GM19468 (cell line): ENCODE data around the gene GRIN2A.

Experiments
- ATAC-seq: cut with Tn5 transposase; IDR thresholded peaks from one replicate; pipeline ENCODE4 v1.9.1; 2021; ENCODE audit warnings: mild to moderate bottlenecking, moderate library complexity, moderate number of reproducible peaks; ENCODE audit not compliant: unreplicated experiment; ENCODE audit errors: extremely low read depth

The GRIN2A gene

GRCh38 chr16:10182222-10183053, at the start of gene GRIN2A:
GRIN2A (minus strand) TSS chr16:10182428; CDS start chr16:10180411, 2,017 bp downstream.
- ATAC-seq, result no peak

- no peak for ATAC-seq
These were observed 49.3 kb upstream of the GRIN2A start for GRCh38 chr16:10231563-10231962.

- ATAC-seq, result no peak
These were observed 46.6 kb upstream of the GRIN2A start for GRCh38 chr16:10228779-10229178.

DNA sequence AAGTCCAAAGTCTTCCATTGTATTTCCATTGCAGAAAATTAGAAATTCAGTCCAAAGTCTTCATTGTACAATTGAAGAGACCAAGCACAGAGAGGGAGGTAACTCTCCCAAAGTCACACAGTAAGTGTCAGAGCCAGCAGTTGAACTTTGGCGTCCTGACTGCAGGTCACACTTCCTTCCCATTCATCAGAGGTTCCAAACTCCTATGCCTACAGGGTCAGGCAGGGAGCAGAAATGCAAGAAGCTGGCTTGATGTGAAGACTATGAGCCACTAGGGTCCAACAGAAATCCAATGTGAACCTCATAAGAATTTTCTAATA, 44.7 kb upstream of the GRIN2A start:
- ATAC-seq, result no peak

DNA sequence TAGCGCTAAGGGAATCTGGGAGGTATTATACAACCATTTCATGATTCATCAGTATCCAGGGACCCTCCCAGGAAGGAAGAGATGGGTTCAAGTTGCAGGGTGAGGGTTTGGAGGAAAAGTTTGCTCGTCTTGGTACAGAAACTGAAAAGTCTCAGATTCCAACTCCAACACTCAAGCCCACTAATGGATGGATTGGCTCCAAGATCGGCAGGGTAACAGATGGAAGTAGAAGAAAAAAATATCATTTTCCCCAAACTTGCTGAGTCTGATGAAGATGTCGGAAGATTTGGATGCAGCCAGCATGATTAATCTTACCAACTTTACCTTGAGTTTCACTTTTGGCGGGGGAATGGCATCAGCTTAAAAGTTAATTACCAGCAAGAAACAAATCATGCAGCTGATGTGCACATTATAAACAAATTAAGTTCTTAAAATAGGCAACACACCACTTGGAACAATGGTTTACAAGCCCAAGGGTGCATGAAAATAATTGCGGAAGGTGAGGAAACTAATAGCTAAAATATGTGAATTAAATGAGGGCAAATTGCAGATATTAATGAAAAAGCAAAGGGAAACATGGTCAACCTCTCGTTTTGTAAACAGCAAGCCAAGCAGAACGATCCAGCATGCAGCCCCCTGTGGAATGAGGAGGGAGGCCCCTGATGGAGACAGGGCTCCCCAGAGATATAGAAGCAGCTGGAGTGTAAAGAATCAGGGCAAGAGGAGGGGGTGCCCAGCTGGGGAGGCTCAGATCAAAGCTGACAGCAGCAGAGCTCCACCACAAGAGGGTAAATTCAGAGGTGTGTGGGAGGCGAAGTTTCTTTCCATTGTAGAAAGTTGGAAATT, 44.1 kb upstream of the GRIN2A start:
- no peak for ATAC-seq

DNA sequence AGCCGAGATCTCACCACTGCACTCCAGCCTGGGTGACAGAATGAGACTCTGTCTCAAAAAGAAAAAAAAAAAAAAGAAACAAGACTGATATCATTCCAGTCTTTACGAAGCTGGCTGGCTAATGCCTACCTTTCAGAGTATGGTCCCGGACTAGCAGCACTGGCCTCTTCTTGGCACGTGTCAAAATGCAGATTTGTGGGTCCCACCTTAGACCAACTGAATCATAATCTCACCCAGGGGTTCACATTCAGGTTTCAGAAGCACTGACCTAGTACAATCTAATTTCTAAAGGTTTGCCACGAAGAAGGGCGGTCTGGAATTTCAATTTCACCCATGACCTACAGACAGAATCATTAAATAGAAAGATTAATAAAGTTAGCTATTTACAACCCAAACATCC, 43.4 kb upstream of the GRIN2A start:
- no peak for ATAC-seq

- no peak for ATAC-seq
These were observed 42.6 kb upstream of the GRIN2A start for GRCh38 chr16:10224850-10225249.

DNA sequence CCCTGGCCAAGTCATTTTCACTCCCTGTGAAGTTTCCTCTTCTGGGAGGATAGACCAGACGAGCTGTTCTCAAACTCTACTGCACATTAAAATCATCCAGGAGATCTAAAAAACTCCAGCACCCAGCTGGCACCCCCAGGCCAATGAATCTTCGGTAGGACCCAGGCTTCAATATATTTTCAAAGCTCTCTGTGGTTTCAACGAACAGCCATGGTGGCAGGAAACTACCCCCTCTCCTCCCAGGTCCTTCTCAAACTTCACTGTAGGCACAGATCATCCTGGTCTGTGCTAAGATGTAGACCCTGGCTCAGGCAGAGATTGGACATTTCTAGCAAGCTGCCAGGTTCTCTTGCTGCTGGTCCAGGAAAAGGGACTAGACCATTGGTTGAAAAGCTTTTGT, 38.7 kb upstream of the GRIN2A start:
- ATAC-seq, result no peak

DNA sequence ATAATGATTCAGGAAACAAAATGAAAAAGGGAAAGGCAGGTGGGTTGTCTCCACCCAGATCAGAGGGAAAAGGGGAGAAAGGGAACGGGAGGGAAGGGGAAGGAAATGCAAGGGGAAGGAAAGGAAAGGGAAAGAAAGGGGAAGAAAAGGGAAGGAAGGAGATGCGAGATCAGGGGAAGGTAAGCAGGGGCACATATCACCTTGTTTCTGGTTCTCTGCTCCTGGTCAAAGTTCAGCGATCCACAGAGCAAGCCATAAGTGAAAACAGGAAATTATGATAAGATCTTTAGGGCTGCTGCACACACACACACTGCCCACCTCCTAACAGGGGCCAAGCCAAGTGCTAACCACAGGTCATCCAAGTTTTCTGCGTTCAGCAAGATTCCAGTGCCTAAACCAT, 37.5 kb upstream of the GRIN2A start:
- no peak for ATAC-seq

GRCh38 chr16:10218490-10219206, 36.4 kb upstream of the GRIN2A start:
- ATAC-seq, result no peak

DNA sequence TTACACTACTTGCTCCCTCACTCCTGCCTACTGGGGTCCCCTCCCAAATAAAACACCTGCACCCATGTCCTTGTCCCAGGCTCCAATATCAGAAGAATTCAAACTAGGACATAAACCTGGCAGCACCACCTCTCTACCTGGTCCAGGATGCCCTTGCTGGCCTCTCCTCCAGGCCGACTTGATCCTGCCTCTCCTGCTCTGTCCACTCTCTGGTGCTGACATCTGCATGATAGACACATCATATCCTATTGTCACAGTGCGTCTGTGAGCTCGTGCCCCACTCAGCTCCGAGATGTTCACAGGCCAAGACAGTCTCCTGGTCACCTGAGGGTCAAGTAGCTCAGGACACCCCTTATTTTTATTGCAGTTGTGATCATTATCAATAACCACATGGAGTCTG, 31.5 kb upstream of the GRIN2A start:
- ATAC-seq, result no peak

DNA sequence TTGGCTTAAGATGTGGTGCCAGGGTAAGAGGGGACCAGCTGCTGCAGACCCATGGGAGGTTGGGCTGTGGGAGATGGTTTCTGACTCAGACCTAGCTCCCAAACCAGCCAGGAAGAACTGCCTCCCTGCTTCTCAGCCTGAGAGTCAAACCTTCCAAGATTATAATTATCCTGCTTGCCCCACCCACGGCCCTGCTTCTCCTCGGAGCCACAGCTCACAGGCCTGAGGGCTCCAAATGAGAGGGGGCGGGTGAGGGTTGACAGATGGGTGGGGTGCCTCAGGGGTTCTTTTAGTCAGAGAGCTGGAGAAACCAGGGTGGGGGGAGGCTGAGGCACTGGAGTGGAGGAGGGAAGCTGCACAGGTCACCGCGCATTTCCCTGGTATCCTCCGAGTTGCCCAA, 28.7 kb upstream of the GRIN2A start:
- ATAC-seq, result no peak

- ATAC-seq, result no peak
These were observed 24.6 kb upstream of the GRIN2A start for GRCh38 chr16:10206865-10207264.

DNA sequence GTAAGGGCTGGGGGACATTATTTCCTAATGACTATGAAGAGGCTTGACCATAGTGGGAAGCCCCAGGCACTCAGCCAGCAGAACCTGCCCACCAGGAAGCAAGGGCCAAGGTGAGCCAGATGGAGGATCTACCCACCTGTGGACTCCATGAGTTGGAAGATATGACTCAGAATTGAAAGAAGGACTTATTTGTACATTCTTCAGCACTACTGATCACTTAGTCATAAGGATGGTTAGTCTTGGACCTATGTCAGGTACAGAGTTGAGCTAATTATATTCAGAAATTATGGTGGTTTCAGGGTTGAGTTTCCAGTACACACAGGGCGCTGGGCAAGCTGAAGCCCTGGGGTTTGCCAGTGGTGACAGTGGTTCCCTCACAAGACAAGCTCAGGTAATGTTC, 24.0 kb upstream of the GRIN2A start:
- peak; percentile 32 for ATAC-seq

GRCh38 chr16:10205688-10206087, 23.5 kb upstream of the GRIN2A start:
- no peak for ATAC-seq

DNA sequence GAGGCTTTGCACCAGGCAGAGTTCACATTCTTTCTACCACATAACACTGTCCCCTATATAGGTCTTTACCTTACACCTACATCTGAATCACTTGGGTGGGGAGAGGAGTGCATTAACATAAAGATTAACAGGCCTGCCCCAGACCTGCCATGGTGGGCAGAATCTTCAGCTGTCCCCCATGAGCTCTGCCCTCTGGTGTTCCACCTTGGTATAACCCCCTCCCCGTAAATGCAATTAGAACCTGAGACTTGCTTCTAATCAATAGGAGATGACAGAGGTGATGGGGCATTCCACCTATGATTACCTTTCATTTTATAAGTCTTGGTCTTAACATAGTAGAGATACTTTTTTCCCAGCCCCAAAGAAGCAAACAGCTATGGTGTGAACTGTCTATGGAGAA, 20.4 kb upstream of the GRIN2A start:
- ATAC-seq, result no peak

DNA sequence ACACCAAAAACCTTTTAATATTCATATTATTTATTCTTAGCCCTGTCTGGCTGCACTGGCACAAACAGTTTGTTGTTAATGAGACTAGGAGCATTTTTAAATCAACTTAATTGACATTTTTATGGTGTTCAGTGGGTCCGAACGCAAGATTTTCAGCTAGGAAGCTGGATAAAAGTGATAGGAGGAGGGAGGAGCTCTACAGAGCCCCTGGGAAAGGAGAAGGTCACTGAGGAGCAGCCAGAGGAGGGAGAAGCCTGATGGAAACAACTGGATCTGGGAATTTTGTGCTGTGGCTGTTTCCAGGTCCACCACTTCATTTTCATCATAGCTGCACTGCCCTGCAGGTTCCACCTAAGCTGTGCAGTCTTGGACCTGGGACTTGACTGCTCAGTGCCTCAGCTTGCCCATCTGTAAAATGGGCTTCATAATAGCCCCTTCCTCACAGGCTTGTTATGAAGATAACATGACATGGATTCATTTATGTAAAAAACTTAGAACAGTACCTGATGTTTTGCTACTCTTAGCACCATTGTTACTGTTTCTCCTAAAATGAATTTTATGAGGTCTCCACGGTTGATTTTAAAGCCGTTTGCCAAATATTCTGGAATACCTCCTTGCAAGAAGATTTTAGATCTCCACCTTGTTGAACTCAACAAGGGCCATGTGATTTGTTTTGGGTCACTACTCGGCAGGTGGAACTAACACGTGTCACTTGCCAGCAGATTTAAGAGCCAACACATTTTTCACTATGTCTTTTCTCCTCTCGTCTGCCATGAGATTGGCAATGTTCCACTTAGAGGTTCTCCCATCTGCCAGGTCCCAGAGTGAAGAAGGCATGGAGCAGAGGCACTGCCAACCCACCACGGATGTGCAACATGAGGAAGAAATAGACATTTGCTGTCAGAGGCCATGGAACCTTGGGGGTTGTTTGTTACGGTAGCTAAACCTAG, 18.7 kb upstream of the GRIN2A start:
- ATAC-seq, result no peak

DNA sequence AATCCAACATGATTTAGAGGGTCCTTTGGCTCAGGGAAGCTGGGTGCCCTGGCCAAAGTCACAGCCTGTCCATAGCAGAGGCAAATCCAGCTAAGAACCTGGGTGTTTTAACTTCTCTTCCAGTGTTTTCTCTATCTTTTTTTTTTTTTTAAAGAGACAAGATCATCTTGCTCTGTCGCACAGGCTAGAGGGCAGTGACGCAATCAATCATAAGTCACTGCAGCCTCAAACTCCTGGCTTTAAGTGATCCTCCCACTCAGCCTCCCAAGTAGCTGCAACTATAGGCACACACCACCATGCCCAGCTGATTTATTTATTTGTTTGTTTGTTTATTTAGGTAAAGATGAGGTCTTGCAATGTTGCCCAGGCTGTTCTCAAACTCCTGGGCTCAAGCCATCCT, 14.8 kb upstream of the GRIN2A start:
- ATAC-seq, result no peak

DNA sequence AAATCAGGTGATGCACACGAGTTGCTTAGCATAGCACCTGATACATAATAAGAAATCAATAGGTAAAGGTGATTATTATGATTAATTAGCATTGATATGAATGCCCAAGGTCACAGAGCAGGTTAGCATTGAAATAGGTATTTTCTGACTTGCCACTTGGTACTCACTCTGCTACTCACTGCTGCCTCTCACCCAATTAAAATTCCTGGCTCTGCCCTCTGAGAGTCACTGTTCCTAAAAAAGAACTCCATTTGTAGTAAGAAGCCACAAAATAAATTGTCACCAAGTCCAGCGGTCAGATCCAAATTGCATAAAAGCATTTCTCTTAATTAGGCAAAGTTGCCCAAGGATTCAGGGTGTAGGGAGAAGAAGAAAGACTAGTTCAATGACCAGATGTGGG, 8.9 kb upstream of the GRIN2A start:
- ATAC-seq, result no peak

DNA sequence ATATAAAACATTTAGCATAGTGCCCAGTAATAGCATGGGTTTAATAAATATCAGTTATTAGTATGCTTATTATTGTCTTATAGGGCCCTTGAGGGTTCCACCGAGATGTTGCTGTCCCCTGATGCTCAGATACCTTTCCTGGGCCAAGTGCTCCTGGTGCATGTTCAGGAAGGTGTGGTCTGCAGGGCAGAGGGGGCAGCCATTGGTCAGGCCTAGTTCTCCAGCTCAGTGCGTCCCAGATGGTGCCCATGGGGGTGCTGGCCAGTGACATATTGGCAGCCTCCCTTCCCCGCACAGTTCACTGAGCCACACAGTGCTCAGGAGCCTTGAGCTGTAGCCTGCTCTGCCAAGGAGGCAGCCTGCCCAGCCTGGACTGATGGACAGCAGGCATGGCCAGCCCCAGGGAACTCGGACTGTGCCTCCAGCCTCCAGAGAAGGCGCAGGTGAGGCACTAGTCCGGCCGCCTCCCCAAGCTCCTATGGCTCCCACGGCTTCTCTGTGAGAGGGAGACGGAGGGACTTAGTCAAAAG, 7.7 kb upstream of the GRIN2A start:
- ATAC-seq, result no peak
